HG03060 (cell line): ENCODE data around the gene SLC38A2.

Experiments
- ATAC-seq: cut with Tn5 transposase; IDR thresholded peaks from one replicate; pipeline ENCODE4 v1.9.1; 2021; ENCODE audit warnings: low read depth, moderate number of reproducible peaks; ENCODE audit not compliant: unreplicated experiment

The SLC38A2 gene

GRCh38 chr12:46396826-46397225 is 24.3 kb upstream of the SLC38A2 start:
- ATAC-seq: no peak

- no peak for ATAC-seq
Measured at GRCh38 chr12:46395388-46395787, 22.8 kb upstream of the SLC38A2 start.

- ATAC-seq: no peak
Measured at GRCh38 chr12:46391630-46392029, 19.1 kb upstream of the SLC38A2 start.

- ATAC-seq: no peak
Measured at GRCh38 chr12:46390881-46391280, 18.3 kb upstream of the SLC38A2 start.

GRCh38 chr12:46390304-46390703 is 17.7 kb upstream of the SLC38A2 start:
- no peak for ATAC-seq

- no peak for ATAC-seq
Measured at GRCh38 chr12:46389031-46389616, 16.6 kb upstream of the SLC38A2 start.

GRCh38 chr12:46388427-46389021 is 16.0 kb upstream of the SLC38A2 start:
- peak; percentile 64 for ATAC-seq

- ATAC-seq: no peak
Measured at GRCh38 chr12:46387670-46388069, 15.1 kb upstream of the SLC38A2 start.

GRCh38 chr12:46386877-46387629 is 14.5 kb upstream of the SLC38A2 start:
- no peak for ATAC-seq

GRCh38 chr12:46386360-46386867 is 13.8 kb upstream of the SLC38A2 start:
- ATAC-seq: no peak

GRCh38 chr12:46385438-46385837 is 12.9 kb upstream of the SLC38A2 start:
- ATAC-seq: no peak

- ATAC-seq: no peak
Measured at GRCh38 chr12:46384451-46385309, 12.1 kb upstream of the SLC38A2 start.

GRCh38 chr12:46383654-46384450 is 11.3 kb upstream of the SLC38A2 start:
- no peak for ATAC-seq

GRCh38 chr12:46382964-46383653 is 10.5 kb upstream of the SLC38A2 start:
- peak; percentile 35 for ATAC-seq

- ATAC-seq: no peak
Measured at GRCh38 chr12:46382408-46382963, 9.9 kb upstream of the SLC38A2 start.

- ATAC-seq: no peak
Measured at GRCh38 chr12:46380881-46381280, 8.3 kb upstream of the SLC38A2 start.

GRCh38 chr12:46380022-46380796 is 7.6 kb upstream of the SLC38A2 start:
- no peak for ATAC-seq

- ATAC-seq: no peak
Measured at GRCh38 chr12:46379352-46379751, 6.8 kb upstream of the SLC38A2 start.
